CD8-positive, alpha-beta memory T cell (primary cell): Measurements from ENCODE around the gene ABCA1. TPM values are rescaled to one million over a fixed set of nuclear protein-coding genes. Genes with fewer than 3 reads are reported as not detected.
A peak's percentile ranks its signal among the peaks of the same experiment; 100 is the strongest.

Source experiments
- CTCF ChIA-PET: fragments of 350-600 bp; sonication (Branson Sonifier 250); formaldehyde crosslinking; loops from one replicate; lab custom pipeline; 2021; ENCODE audit warnings: antibody characterized with exemption; lab: Charles Lee
- POLR2A ChIA-PET: fragments of 350-600 bp; sonication (Branson Sonifier 250); formaldehyde crosslinking; loops from one replicate; lab custom pipeline; 2021; ENCODE audit warnings: antibody characterized with exemption; lab: Charles Lee
- DNase-seq, 5 donors: peaks; one replicate each; pipeline versions ENCODE4 v3.0.0 to v3.0.0-alpha.2; 2020 to 2022; ENCODE audit warnings: mixed read lengths in 1 of 5
- H3K27ac ChIP-seq: one replicate; pipeline ENCODE4 v1.7.0; 2013; ENCODE audit warnings: low read depth, mild to moderate bottlenecking, low read length, moderate library complexity
- H3K27me3 ChIP-seq: 2 replicates; pipeline ENCODE4 v1.7.0; 2013; ENCODE audit warnings: low read length, mild to moderate bottlenecking; ENCODE audit not compliant: insufficient read depth, poor library complexity, severe bottlenecking
- H3K36me3 ChIP-seq: 2 replicates; pipeline ENCODE4 v1.7.0; 2013; ENCODE audit warnings: mild to moderate bottlenecking, low read length, moderate library complexity; ENCODE audit not compliant: insufficient read depth
- H3K4me1 ChIP-seq: 2 replicates; pipeline ENCODE4 v1.7.0; 2013; ENCODE audit warnings: mild to moderate bottlenecking, low read length, moderate library complexity; ENCODE audit not compliant: insufficient read depth
- H3K4me3 ChIP-seq: 2 replicates; pipeline ENCODE4 v1.7.0; 2013; ENCODE audit warnings: mild to moderate bottlenecking, low read length
- H3K9me3 ChIP-seq: 2 replicates; pipeline ENCODE4 v1.7.0; 2013; ENCODE audit warnings: mild to moderate bottlenecking, low read length
- H3K27ac Mint-ChIP-seq, 8 donors: one replicate each; pipeline ENCODE4 v1.8.0; 2020 to 2021; ENCODE audit warnings: mixed read lengths in 8 of 8, mild to moderate bottlenecking in 6 of 8, inconsistent platforms in 3 of 8, moderate library complexity in 3 of 8
- H3K27me3 Mint-ChIP-seq, 2 donors: one replicate each; pipeline ENCODE4 v1.8.0; 2020 to 2021; ENCODE audit warnings: mixed read lengths in 2 of 2, mild to moderate bottlenecking in 1 of 2, moderate library complexity in 1 of 2
- H3K36me3 Mint-ChIP-seq, 3 donors: one replicate each; pipeline ENCODE4 v1.8.0; 2020 to 2021; ENCODE audit warnings: mixed read lengths in 3 of 3, inconsistent platforms in 1 of 3, mild to moderate bottlenecking in 1 of 3
- H3K4me1 Mint-ChIP-seq, 3 donors: one replicate each; pipeline ENCODE4 v1.8.0; 2020 to 2021; ENCODE audit warnings: mixed read lengths in 3 of 3, inconsistent platforms in 1 of 3, mild to moderate bottlenecking in 1 of 3
- H3K4me3 Mint-ChIP-seq, 7 donors: one replicate each; pipeline ENCODE4 v1.8.0; 2020 to 2021; ENCODE audit warnings: mixed read lengths in 7 of 7, mild to moderate bottlenecking in 6 of 7, moderate library complexity in 4 of 7, inconsistent platforms in 2 of 7
- H3K9me3 Mint-ChIP-seq, 5 donors: one replicate each; pipeline ENCODE4 v1.8.0; 2020 to 2022; ENCODE audit warnings: mixed read lengths in 5 of 5, mild to moderate bottlenecking in 3 of 5, moderate library complexity in 2 of 5, inconsistent platforms in 1 of 5
- polyA plus RNA-seq: library from polyadenylated mRNA; unstranded; fragments of 300-500 nt; fragmentation: Illumina TruSeq; gene quantifications from one replicate; pipeline ENCODE4 v1.2.3, GENCODE V29; 2021
- total RNA-seq, 2 experiments: library from RNA; stranded (reverse); gene quantifications; one replicate each; pipeline ENCODE4 v1.2.3, GENCODE V29; 2021

ABCA1 gene
- total and polyA plus RNA-seq, 3 experiments from 2014 or later = 0.83 to 0.89 TPM; not detected in 1

GRCh38 chr9:104746285-104746684 lies 181.7 kb downstream of the ABCA1 start:
- CTCF ChIA-PET = no interaction called here

GRCh38 chr9:104745852-104746251 lies 182.1 kb downstream of the ABCA1 start:
- Histone ChIP-seq H3K9me3 (no peaks in the 10 kb centered on the region), H3K27me3 (no peaks in the 10 kb centered on the region), H3K36me3 (no peaks in the 10 kb centered on the region), H3K4me1 (peaks cover 8% of the 10 kb centered on the region), H3K4me3 (no peak overlapping the region), H3K27ac (no peak overlapping the region)
- no peaks in the 10 kb centered on the region for H3K27me3 Mint-ChIP-seq
- peaks cover 19 to 29% (median 27%) of the 10 kb centered on the region in 3 donors for H3K4me1 Mint-ChIP-seq
- ChIA-PET CTCF (no interaction called here), POLR2A (no interaction called here)
- peaks cover 0 to 9% (median 2%) of the 10 kb centered on the region in 3 donors for H3K36me3 Mint-ChIP-seq
- no peaks in the 10 kb centered on the region for H3K9me3 Mint-ChIP-seq
- peak overlapping the region in 2 of 7 donors; percentile 21 to 65 for H3K4me3 Mint-ChIP-seq
- H3K27ac Mint-ChIP-seq = peak overlapping the region in 1 of 8 donors; percentile 40
- no peak for DNase-seq

More at GRCh38 chr9:104746285-104746684, 181.7 kb downstream of the ABCA1 start:
- Mint-ChIP-seq H3K4me3 (peak overlapping the region in 3 of 7 donors; percentile 21 to 95 (median 45)), H3K36me3 (peaks cover 0 to 10% (median 2%) of the 10 kb centered on the region in 3 donors), H3K27me3 (no peaks in the 10 kb centered on the region), H3K4me1 (peaks cover 19 to 29% (median 27%) of the 10 kb centered on the region in 3 donors), H3K9me3 (no peaks in the 10 kb centered on the region), H3K27ac (peak overlapping the region in 5 of 8 donors; percentile 37 to 93 (median 78))
- Histone ChIP-seq H3K9me3 (no peaks in the 10 kb centered on the region), H3K4me3 (no peak overlapping the region), H3K27ac (peak overlapping the region; percentile 89), H3K4me1 (peaks cover 8% of the 10 kb centered on the region), H3K36me3 (no peaks in the 10 kb centered on the region), H3K27me3 (no peaks in the 10 kb centered on the region)
- POLR2A ChIA-PET = no interaction called here
- DNase-seq = no peak

DNA sequence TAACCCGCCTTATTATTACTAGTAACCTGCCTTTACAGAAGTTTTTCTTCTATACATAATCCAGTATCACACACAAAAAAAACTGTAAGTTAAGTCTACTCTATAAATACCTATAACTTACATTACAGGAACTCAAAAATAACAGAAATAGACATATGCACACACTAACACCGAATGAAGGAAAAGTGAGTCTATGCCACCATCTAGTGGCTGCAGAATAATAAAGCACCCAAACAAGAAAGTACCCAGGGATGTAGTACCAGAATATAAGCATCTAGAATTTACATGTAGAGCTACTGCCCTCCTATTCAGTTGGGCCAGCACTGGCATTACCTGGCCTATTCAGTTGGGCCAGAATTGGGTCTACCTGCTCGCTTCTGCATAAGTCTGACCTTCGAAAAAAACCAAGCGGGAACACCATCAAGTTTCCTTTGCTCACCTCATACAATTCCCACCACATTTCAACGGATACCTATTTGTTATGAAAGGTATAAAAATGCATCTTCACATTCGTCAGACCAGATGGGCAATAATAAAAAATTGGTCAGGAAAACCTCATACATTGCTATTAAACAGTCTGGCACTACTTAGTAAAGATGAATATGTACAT lies 184.5 kb downstream of the ABCA1 start:
- POLR2A ChIA-PET = no interaction called here

GRCh38 chr9:104740621-104741020 lies 187.3 kb downstream of the ABCA1 start:
- Histone ChIP-seq H3K27me3 (no peaks in the 10 kb centered on the region), H3K36me3 (no peaks in the 10 kb centered on the region), H3K4me3 (no peak overlapping the region), H3K27ac (no peak overlapping the region), H3K9me3 (no peaks in the 10 kb centered on the region), H3K4me1 (no peaks in the 10 kb centered on the region)
- ChIA-PET CTCF (no interaction called here), POLR2A (no interaction called here)
- Mint-ChIP-seq H3K4me3 (no peak overlapping the region), H3K27ac (peak overlapping the region in 1 of 8 donors; percentile 47), H3K36me3 (no peaks in the 10 kb centered on the region), H3K4me1 (no peaks in the 10 kb centered on the region), H3K27me3 (no peaks in the 10 kb centered on the region), H3K9me3 (peaks cover 0 to 2% (median 0%) of the 10 kb centered on the region in 5 donors)
- no peak for DNase-seq

More for the DNA sequence above, 184.5 kb downstream of the ABCA1 start:
- H3K27ac Mint-ChIP-seq = peak overlapping the region in 1 of 8 donors; percentile 10
- H3K27me3 Mint-ChIP-seq = no peaks in the 10 kb centered on the region
- H3K27ac ChIP-seq = no peak overlapping the region
- no peaks in the 10 kb centered on the region for H3K9me3 ChIP-seq
- H3K36me3 Mint-ChIP-seq = peaks cover 0 to 9% (median 0%) of the 10 kb centered on the region in 3 donors
- no peak overlapping the region for H3K4me3 ChIP-seq
- no peaks in the 10 kb centered on the region for H3K27me3 ChIP-seq
- peak overlapping the region in 1 of 7 donors; percentile 40 for H3K4me3 Mint-ChIP-seq
- H3K9me3 Mint-ChIP-seq = no peaks in the 10 kb centered on the region
- H3K4me1 ChIP-seq = peaks cover 3% of the 10 kb centered on the region
- H3K4me1 Mint-ChIP-seq = peaks cover 10 to 16% (median 15%) of the 10 kb centered on the region in 3 donors
- no peaks in the 10 kb centered on the region for H3K36me3 ChIP-seq
- DNase-seq = peak in 3 of 5 donors; percentile 10 to 58 (median 55)
- CTCF ChIA-PET = interaction anchor here (1.0 to 1.9 kb wide), 3 partner anchors 10 to 248 kb away, joined by 3 to 5 read pairs (median 4); no protein-coding TSS in a partner anchor

- no peak overlapping the region for H3K4me3 Mint-ChIP-seq
- no peaks in the 10 kb centered on the region for H3K36me3 Mint-ChIP-seq
- H3K9me3 ChIP-seq = no peaks in the 10 kb centered on the region
- peaks cover 0 to 2% (median 0%) of the 10 kb centered on the region in 5 donors for H3K9me3 Mint-ChIP-seq
- DNase-seq = no peak
- H3K27ac ChIP-seq = no peak overlapping the region
- H3K4me1 ChIP-seq = no peaks in the 10 kb centered on the region
- no peak overlapping the region for H3K27ac Mint-ChIP-seq
- H3K27me3 Mint-ChIP-seq = no peaks in the 10 kb centered on the region
- H3K36me3 ChIP-seq = no peaks in the 10 kb centered on the region
- no peaks in the 10 kb centered on the region for H3K27me3 ChIP-seq
- ChIA-PET CTCF (no interaction called here), POLR2A (no interaction called here)
- H3K4me3 ChIP-seq = no peak overlapping the region
- H3K4me1 Mint-ChIP-seq = no peaks in the 10 kb centered on the region
Observed at GRCh38 chr9:104738452-104738851, 189.5 kb downstream of the ABCA1 start.

Other genes with a start within 250 kb of the ABCA1 start
- gene OR13D1, start 233.6 kb downstream of the ABCA1 start, total RNA-seq = not detected
- gene OR13D1, start 233.6 kb downstream of the ABCA1 start, polyA plus RNA-seq = not detected
- gene NIPSNAP3A, start 180.5 kb downstream of the ABCA1 start, total RNA-seq = 10 to 100 TPM in 1 of 2 experiments, 1 to 10 TPM in 1; 9.1 to 10.1 TPM
- gene NIPSNAP3A, start 180.5 kb downstream of the ABCA1 start, polyA plus RNA-seq = 21.8 TPM
- gene NIPSNAP3B, start 164.0 kb downstream of the ABCA1 start, total RNA-seq = under 1 TPM; 0.18 to 0.46 TPM
- gene NIPSNAP3B, start 164.0 kb downstream of the ABCA1 start, polyA plus RNA-seq = not detected